HEK293 (cell line): Measurements from ENCODE around the gene CD79A.

Source experiments
- CTCF ChIA-PET: fragments of 350-600 bp; formaldehyde crosslinking; extraction: SDS; loops from one replicate; lab custom pipeline; 2021; ENCODE audit warnings: antibody characterized with exemption; lab: Yijun Ruan, JAX
- POLR2A ChIA-PET: fragments of 300-600 bp; formaldehyde crosslinking; extraction: SDS; loops from one replicate; lab custom pipeline; 2020; ENCODE audit warnings: antibody characterized with exemption, inconsistent platforms; lab: Yijun Ruan, JAX
- H3K27ac ChIP-seq: fragments of 200-500 bp; sonication (Bioruptor generic); 2 replicates; pipeline ENCODE4 v1.5.1; 2014; ENCODE audit warnings: low read depth, low read length, control low read depth, inconsistent platforms; ENCODE audit errors: extremely low read depth
- H3K36me3 ChIP-seq, 2 experiments: fragments of 200-500 bp in 1 of 2; sonication (Bioruptor generic) in 1 of 2; 1 replicate in 1 of 2; 2 replicates in 1 of 2; pipeline ENCODE4 v1.5.1; 2014 to 2017; ENCODE audit warnings: inconsistent platforms in 2 of 2, low read length in 2 of 2; ENCODE audit not compliant: control insufficient read depth in 2 of 2, insufficient read depth in 1 of 2
- H3K4me1 ChIP-seq: fragments of 200-500 bp; sonication (Bioruptor generic); 2 replicates; pipeline ENCODE4 v1.5.1; 2014; ENCODE audit warnings: mild to moderate bottlenecking, low read length, inconsistent platforms; ENCODE audit not compliant: control insufficient read depth, insufficient read depth
- H3K4me3 ChIP-seq: 2 replicates; pipeline ENCODE4 v1.5.1; 2011; ENCODE audit warnings: low read depth, mild to moderate bottlenecking, control low read depth, low read length, moderate library complexity
- H3K9me3 ChIP-seq: fragments of 200-500 bp; sonication (Bioruptor generic); 2 replicates; pipeline ENCODE4 v1.5.1; 2014; ENCODE audit warnings: low read depth, low read length, inconsistent platforms; ENCODE audit not compliant: control insufficient read depth, insufficient read depth
- EGR2 ChIP-seq: fragments of 450-650 bp; formaldehyde crosslinking; IDR thresholded peaks from 2 replicates; pipeline ENCODE4 v1.5.1; 2016; ENCODE audit warnings: low read depth, missing biosample characterization, missing genetic modification characterization
- KLF1 ChIP-seq: fragments of 450-650 bp; formaldehyde crosslinking; IDR thresholded peaks from 2 replicates; pipeline ENCODE4 v1.5.1; 2016; ENCODE audit warnings: missing biosample characterization, missing genetic modification characterization
- MZF1 ChIP-seq: fragments of 450-650 bp; formaldehyde crosslinking; IDR thresholded peaks from 2 replicates; pipeline ENCODE4 v1.5.1; 2017; ENCODE audit warnings: missing biosample characterization, missing genetic modification characterization, borderline replicate concordance
- REST ChIP-seq: fragments of 450-650 bp; formaldehyde crosslinking; IDR thresholded peaks from 2 replicates; pipeline ENCODE4 v1.5.1; 2016; ENCODE audit warnings: missing biosample characterization, missing genetic modification characterization
- SP2 ChIP-seq: fragments of 450-650 bp; formaldehyde crosslinking; IDR thresholded peaks from 2 replicates; pipeline ENCODE4 v1.5.1; 2016; ENCODE audit warnings: missing biosample characterization, missing genetic modification characterization
- SP3 ChIP-seq: fragments of 450-650 bp; formaldehyde crosslinking; IDR thresholded peaks from 2 replicates; pipeline ENCODE4 v1.5.1; 2016; ENCODE audit warnings: missing biosample characterization, missing genetic modification characterization
- WT1 ChIP-seq: fragments of 450-650 bp; formaldehyde crosslinking; IDR thresholded peaks from 2 replicates; pipeline ENCODE4 v1.5.1; 2016; ENCODE audit warnings: missing biosample characterization, missing genetic modification characterization
- ZBTB7A ChIP-seq: fragments of 450-650 bp; formaldehyde crosslinking; IDR thresholded peaks from 2 replicates; pipeline ENCODE4 v1.5.1; 2016; ENCODE audit warnings: low read depth, missing biosample characterization, missing genetic modification characterization
- ZFHX2 ChIP-seq: fragments of 450-650 bp; formaldehyde crosslinking; conservative IDR thresholded peaks from 2 replicates; pipeline ENCODE4 v1.5.1; 2016; ENCODE audit warnings: missing biosample characterization, missing genetic modification characterization
- ZFP41 ChIP-seq: fragments of 450-650 bp; formaldehyde crosslinking; IDR thresholded peaks from 2 replicates; pipeline ENCODE4 v1.5.1; 2016; ENCODE audit warnings: missing biosample characterization, missing genetic modification characterization, borderline replicate concordance
- ZIC2 ChIP-seq: fragments of 450-650 bp; formaldehyde crosslinking; IDR thresholded peaks from 2 replicates; pipeline ENCODE4 v1.5.1; 2016; ENCODE audit warnings: missing biosample characterization, missing genetic modification characterization
- ZNF169 ChIP-seq: fragments of 450-650 bp; formaldehyde crosslinking; IDR thresholded peaks from 2 replicates; pipeline ENCODE4 v1.5.1; 2016; ENCODE audit warnings: missing biosample characterization, missing genetic modification characterization
- ZNF223 ChIP-seq: fragments of 450-650 bp; formaldehyde crosslinking; IDR thresholded peaks from 2 replicates; pipeline ENCODE4 v1.5.1; 2016; ENCODE audit warnings: missing biosample characterization, missing genetic modification characterization
- ZNF311 ChIP-seq: fragments of 450-650 bp; formaldehyde crosslinking; IDR thresholded peaks from 2 replicates; pipeline ENCODE4 v1.5.1; 2017; ENCODE audit warnings: missing biosample characterization, missing genetic modification characterization, borderline replicate concordance
- ZNF48 ChIP-seq: fragments of 450-650 bp; formaldehyde crosslinking; IDR thresholded peaks from 2 replicates; pipeline ENCODE4 v1.5.1; 2016; ENCODE audit warnings: missing biosample characterization, missing genetic modification characterization
- ZNF621 ChIP-seq: fragments of 450-650 bp; formaldehyde crosslinking; IDR thresholded peaks from 2 replicates; pipeline ENCODE4 v1.5.1; 2017; ENCODE audit warnings: missing biosample characterization, missing genetic modification characterization
- ZNF658 ChIP-seq: fragments of 450-650 bp; formaldehyde crosslinking; IDR thresholded peaks from 2 replicates; pipeline ENCODE4; 2016; ENCODE audit warnings: missing biosample characterization, missing genetic modification characterization
- ZNF660 ChIP-seq: fragments of 450-650 bp; IDR thresholded peaks from 2 replicates; pipeline ENCODE4 v1.5.1; 2018; ENCODE audit warnings: missing biosample characterization, mild to moderate bottlenecking, missing genetic modification characterization
- ZNF677 ChIP-seq: fragments of 450-650 bp; IDR thresholded peaks from 2 replicates; pipeline ENCODE4 v1.5.0; 2018; ENCODE audit warnings: missing biosample characterization, mild to moderate bottlenecking, missing genetic modification characterization, moderate library complexity
- ZNF76 ChIP-seq: fragments of 450-650 bp; formaldehyde crosslinking; IDR thresholded peaks from 2 replicates; pipeline ENCODE4; 2016; ENCODE audit warnings: low read depth, missing biosample characterization, missing genetic modification characterization, borderline replicate concordance
- ZSCAN23 ChIP-seq: fragments of 450-650 bp; formaldehyde crosslinking; IDR thresholded peaks from 2 replicates; pipeline ENCODE4 v1.5.1; 2016; ENCODE audit warnings: missing biosample characterization, missing genetic modification characterization
- TF ChIP-seq, protein P1 (sequence below): fragments of 450-650 bp; formaldehyde crosslinking; IDR thresholded peaks from 2 replicates; pipeline ENCODE4 v1.5.1; 2016; ENCODE audit warnings: missing biosample characterization, missing genetic modification characterization

Gene CD79A

DNA sequence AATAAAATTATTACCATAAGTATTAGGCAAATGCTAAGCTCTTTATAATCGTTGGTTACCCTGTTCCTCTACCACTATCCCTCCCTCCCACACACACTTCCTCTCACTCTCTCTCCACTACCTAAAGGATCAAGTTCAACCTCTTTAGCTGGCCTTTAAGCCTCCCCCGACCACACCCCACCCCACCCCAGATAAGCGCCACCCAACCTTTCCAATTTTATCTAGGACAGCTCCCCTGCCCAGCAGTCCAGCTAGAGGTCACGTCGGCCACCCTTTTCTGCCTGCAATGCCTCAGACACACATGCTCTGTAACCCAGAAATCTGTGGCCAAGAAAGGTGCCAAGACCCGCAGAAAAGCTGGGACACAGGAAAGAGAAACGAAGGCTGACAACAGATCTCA lies 33.7 kb upstream of the CD79A start:
- no peak for TF ChIP-seq ZNF76 (tag by site-specific recombination)
- TF ChIP-seq, protein P1, sequence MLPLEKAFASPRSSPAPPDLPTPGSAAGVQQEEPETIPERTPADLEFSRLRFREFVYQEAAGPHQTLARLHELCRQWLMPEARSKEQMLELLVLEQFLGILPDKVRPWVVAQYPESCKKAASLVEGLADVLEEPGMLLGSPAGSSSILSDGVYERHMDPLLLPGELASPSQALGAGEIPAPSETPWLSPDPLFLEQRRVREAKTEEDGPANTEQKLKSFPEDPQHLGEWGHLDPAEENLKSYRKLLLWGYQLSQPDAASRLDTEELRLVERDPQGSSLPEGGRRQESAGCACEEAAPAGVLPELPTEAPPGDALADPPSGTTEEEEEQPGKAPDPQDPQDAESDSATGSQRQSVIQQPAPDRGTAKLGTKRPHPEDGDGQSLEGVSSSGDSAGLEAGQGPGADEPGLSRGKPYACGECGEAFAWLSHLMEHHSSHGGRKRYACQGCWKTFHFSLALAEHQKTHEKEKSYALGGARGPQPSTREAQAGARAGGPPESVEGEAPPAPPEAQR (tag by site-specific recombination): no peak
- peak; percentile 49; the same call in 1 of the 2 replicates for TF ChIP-seq EGR2 (tag by site-specific recombination)
- TF ChIP-seq ZNF621 (tag by site-specific recombination): no peak
- no peak for TF ChIP-seq ZNF169
- TF ChIP-seq ZNF223: no peak
- no peak for TF ChIP-seq ZBTB7A (tag by site-specific recombination)
- peak; percentile 46; the same call in 1 of the 2 replicates for TF ChIP-seq ZFHX2 (tag by site-specific recombination)
- no peak for TF ChIP-seq ZNF48
- no peak for TF ChIP-seq ZSCAN23
- TF ChIP-seq ZIC2 (tag by site-specific recombination): no peak
- TF ChIP-seq WT1 (tag by site-specific recombination): no peak
- no peak for TF ChIP-seq ZNF660 (tag by site-specific recombination)
- peak; percentile 88 for TF ChIP-seq KLF1 (tag by site-specific recombination)
- TF ChIP-seq, all 188 proteins: peak for 3
- Histone ChIP-seq H3K36me3 (no peaks in the 10 kb centered on the region), H3K27ac (no peak overlapping the region), H3K4me1 (no peaks in the 10 kb centered on the region), H3K9me3 (no peaks in the 10 kb centered on the region), H3K4me3 (no peak overlapping the region)
- POLR2A ChIA-PET: interaction anchor here (0.6 to 3.1 kb wide), 4 partner anchors 17 to 433 kb away, joined by 4 to 15 read pairs (median 7); partner anchors contain the start of gene RPS19
- CTCF ChIA-PET: interaction anchor here (0.6 to 1.2 kb wide), 6 partner anchors 10 to 134 kb away, joined by 3 to 5 read pairs (median 3); no protein-coding TSS in a partner anchor

GRCh38 chr19:41844601-41845000 lies 32.5 kb upstream of the CD79A start, which contains the start of gene LYPD4:
LYPD4 (minus strand) TSS chr19:41844683; CDS start chr19:41839285, 5,398 bp downstream.
- ChIA-PET POLR2A (interaction anchor here (3.1 kb wide), 1 partner anchor 15 kb away, joined by 15 read pairs; the partner anchor contains the start of gene RPS19), CTCF (interaction anchor here (1.6 kb wide), 1 partner anchor 10 kb away, joined by 6 read pairs; no protein-coding TSS in a partner anchor)
- H3K9me3 ChIP-seq: no peaks in the 10 kb centered on the region
- H3K4me1 ChIP-seq: no peaks in the 10 kb centered on the region
- H3K36me3 ChIP-seq: no peaks in the 10 kb centered on the region
- no peak within 1 kb of the TSS for H3K4me3 ChIP-seq
- H3K27ac ChIP-seq: no peak within 1 kb of the TSS
- TF ChIP-seq ZNF677 (no peak), ZNF311 (tag by site-specific recombination) (no peak), SP3 (tag by site-specific recombination) (peak; percentile 17; the same call in 1 of the 2 replicates), ZFP41 (no peak), REST (tag by site-specific recombination) (no peak), SP2 (tag by site-specific recombination) (peak; percentile 57), ZNF658 (tag by site-specific recombination) (no peak), MZF1 (no peak)
